RWPE2 (cell line): ENCODE measurements around the gene CBFA2T2.
"Not testable (repeated sequence)": the region's sequence is repeated elsewhere in the genome, so short reads cannot be mapped to it uniquely, and the experiment has no call there.

Source experiments
- ATAC-seq: fragments of 200-7000 bp; cut with Tn5 transposase; 3 replicates; pipeline ENCODE4 v1.9.1; 2021; ENCODE audit warnings: low read depth
- DNase-seq: peaks from one replicate; pipeline ENCODE4 v3.0.0-alpha.2; 2020; ENCODE audit warnings: low spot score
- H3K27ac ChIP-seq: fragments of 450-650 bp; 2 replicates; pipeline ENCODE4 v1.5.1; 2017; ENCODE audit warnings: mild to moderate bottlenecking; ENCODE audit not compliant: poor library complexity, severe bottlenecking
- H3K27me3 ChIP-seq: fragments of 250-450 bp; sonication (Bioruptor Pico); 2 replicates; pipeline ENCODE4 v1.5.1; 2021; ENCODE audit warnings: mild to moderate bottlenecking, moderate library complexity; ENCODE audit not compliant: insufficient read depth, poor library complexity, severe bottlenecking
- H3K36me3 ChIP-seq: fragments of 250-450 bp; sonication (Bioruptor Pico); 2 replicates; pipeline ENCODE4 v1.5.1; 2020; ENCODE audit warnings: low read depth, mild to moderate bottlenecking, moderate library complexity
- H3K4me1 ChIP-seq: fragments of 250-450 bp; sonication (Bioruptor Pico); 2 replicates; pipeline ENCODE4 v1.5.1; 2021; ENCODE audit warnings: mild to moderate bottlenecking, moderate library complexity; ENCODE audit not compliant: insufficient read depth, poor library complexity, severe bottlenecking
- H3K4me3 ChIP-seq: fragments of 250-450 bp; sonication (Bioruptor Pico); 2 replicates; pipeline ENCODE4 v1.5.1; 2021; ENCODE audit warnings: mild to moderate bottlenecking, moderate library complexity; ENCODE audit not compliant: severe bottlenecking
- H3K9me3 ChIP-seq: fragments of 250-450 bp; sonication (Bioruptor Pico); 2 replicates; pipeline ENCODE4 v1.5.1; 2021; ENCODE audit warnings: mild to moderate bottlenecking, moderate library complexity; ENCODE audit not compliant: severe bottlenecking
- TF ChIP-seq, protein P1 (sequence below): fragments of 450-650 bp; IDR thresholded peaks from one replicate; pipeline ENCODE4 v1.5.1; 2017; ENCODE audit warnings: mild to moderate bottlenecking, moderate library complexity; ENCODE audit not compliant: poor library complexity, severe bottlenecking

Gene CBFA2T2

DNA sequence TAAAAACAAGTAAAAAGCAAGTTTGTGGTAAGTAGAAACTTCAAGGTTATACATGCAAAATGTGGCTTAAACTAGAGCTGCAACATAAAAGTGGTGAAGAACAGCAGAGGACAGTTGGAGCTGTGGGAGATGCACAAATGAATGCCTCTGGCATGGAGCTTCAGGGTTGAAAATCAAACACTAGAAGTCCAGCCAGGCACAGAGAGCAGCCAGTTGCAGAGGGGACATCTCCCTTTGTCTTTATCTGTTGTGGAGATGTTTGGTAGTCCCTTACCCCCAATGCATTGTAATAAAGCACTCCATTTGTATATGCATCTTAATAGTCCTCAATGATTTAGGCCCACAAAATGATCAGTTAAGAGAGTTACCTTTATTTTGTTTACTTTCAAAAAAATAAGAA lies 99.2 kb downstream of the CBFA2T2 start:
- ATAC-seq (no peak), DNase-seq (no peak)
- no peaks in the 10 kb centered on the region for H3K27me3 ChIP-seq
- H3K4me1 ChIP-seq, result peaks cover 9% of the 10 kb centered on the region
- TF ChIP-seq, protein P1, sequence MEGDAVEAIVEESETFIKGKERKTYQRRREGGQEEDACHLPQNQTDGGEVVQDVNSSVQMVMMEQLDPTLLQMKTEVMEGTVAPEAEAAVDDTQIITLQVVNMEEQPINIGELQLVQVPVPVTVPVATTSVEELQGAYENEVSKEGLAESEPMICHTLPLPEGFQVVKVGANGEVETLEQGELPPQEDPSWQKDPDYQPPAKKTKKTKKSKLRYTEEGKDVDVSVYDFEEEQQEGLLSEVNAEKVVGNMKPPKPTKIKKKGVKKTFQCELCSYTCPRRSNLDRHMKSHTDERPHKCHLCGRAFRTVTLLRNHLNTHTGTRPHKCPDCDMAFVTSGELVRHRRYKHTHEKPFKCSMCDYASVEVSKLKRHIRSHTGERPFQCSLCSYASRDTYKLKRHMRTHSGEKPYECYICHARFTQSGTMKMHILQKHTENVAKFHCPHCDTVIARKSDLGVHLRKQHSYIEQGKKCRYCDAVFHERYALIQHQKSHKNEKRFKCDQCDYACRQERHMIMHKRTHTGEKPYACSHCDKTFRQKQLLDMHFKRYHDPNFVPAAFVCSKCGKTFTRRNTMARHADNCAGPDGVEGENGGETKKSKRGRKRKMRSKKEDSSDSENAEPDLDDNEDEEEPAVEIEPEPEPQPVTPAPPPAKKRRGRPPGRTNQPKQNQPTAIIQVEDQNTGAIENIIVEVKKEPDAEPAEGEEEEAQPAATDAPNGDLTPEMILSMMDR, result no peak
- no peaks in the 10 kb centered on the region for H3K9me3 ChIP-seq
- no peaks in the 10 kb centered on the region for H3K36me3 ChIP-seq
- H3K27ac ChIP-seq, result no peak overlapping the region
- H3K4me3 ChIP-seq, result no peak overlapping the region

DNA sequence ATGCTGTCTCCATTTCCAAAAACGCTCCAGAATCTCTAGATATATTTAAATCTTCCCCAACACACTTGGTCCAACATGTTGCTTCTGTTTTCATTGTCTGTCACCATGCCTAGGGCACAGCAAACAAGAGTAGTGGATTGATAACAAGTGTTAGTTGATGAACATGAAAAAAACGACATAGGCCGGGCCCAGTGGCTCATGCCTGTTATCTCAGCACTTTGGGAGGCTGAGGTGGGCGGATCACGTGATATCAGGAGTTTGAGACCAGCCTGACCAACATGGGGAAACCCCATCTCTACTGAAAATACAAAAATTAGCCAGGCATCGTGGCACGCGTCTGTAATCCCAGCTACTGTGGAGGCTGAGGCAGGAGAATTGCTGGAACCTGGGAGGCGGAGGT lies 102.0 kb downstream of the CBFA2T2 start:
- not testable (repeated sequence) for H3K27me3 ChIP-seq, ATAC-seq, DNase-seq, H3K4me3 ChIP-seq, H3K27ac ChIP-seq, H3K4me1 ChIP-seq, H3K9me3 ChIP-seq, H3K36me3 ChIP-seq

DNA sequence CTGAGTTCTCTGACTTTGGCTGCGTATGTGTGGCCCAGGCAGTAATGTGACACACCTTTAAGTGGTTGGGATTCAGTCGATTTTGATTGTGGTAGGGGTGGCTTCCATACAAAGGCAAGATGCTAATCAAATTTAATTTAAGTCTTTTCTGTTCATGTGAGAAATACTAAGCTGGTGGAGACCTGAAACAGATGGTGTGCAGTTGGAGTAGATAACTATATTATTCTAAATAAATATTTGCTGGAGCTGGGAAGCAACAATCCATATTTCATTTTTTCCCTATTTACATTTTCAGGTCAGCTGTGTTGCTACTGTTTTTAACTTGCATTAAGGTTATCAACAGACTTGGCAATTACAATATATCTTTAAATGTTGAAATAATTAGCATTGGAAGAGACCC lies 104.8 kb downstream of the CBFA2T2 start:
- ATAC-seq, result no peak
- Histone ChIP-seq H3K27me3 (no peaks in the 10 kb centered on the region), H3K4me3 (no peak overlapping the region), H3K4me1 (no peaks in the 10 kb centered on the region), H3K9me3 (no peaks in the 10 kb centered on the region), H3K27ac (no peak overlapping the region), H3K36me3 (no peaks in the 10 kb centered on the region)
- no peak for DNase-seq
- TF ChIP-seq, protein P1, result no peak

DNA sequence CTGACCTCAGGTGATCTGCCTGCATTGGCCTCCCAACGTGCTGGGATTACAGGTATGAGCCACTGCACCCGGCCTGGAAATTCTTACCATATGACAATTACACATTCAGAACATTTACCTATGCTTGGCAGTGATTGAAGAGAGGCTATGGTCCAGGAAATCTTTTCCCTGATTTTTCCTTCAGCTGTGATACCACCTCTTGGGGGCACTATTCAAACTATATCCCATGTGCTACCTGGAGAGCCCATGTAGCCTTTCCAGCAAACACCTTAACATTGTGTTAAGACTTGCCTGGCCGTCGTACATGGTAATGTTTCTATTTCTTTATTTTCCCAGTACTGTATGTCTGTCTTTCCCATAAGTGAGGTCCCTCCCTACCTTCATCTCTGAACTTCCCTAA lies 110.5 kb downstream of the CBFA2T2 start:
- TF ChIP-seq, protein P1, result no peak
- Histone ChIP-seq H3K9me3 (no peaks in the 10 kb centered on the region), H3K27me3 (no peaks in the 10 kb centered on the region), H3K4me1 (peaks cover 9% of the 10 kb centered on the region), H3K4me3 (no peak overlapping the region), H3K36me3 (no peaks in the 10 kb centered on the region), H3K27ac (no peak overlapping the region)
- no peak for DNase-seq
- ATAC-seq, result no peak

DNA sequence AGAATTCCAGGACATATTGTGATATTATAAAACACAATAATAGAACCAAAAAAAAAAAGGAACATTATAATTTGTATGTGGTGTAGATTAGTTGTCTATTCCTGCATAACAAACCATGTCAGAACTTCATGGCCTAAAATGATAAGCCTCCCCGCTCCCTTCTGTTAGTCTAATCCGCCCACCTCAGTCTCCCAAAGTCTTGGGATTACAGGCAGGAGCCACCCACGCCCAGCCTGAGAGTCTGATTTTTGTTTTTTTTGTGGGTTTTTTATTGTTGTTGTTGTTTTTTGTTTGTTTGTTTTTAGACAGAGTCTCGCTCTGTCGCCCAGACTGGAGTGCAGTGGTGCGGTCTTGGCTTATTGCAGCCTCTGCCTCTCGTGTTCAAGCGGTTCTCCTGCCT lies 111.1 kb downstream of the CBFA2T2 start:
- no peaks in the 10 kb centered on the region for H3K36me3 ChIP-seq
- no peak for DNase-seq
- H3K4me3 ChIP-seq, result no peak overlapping the region
- peaks cover 9% of the 10 kb centered on the region for H3K4me1 ChIP-seq
- ATAC-seq, result no peak
- H3K9me3 ChIP-seq, result no peaks in the 10 kb centered on the region
- TF ChIP-seq, protein P1, result no peak
- H3K27ac ChIP-seq, result no peak overlapping the region
- H3K27me3 ChIP-seq, result no peaks in the 10 kb centered on the region

DNA sequence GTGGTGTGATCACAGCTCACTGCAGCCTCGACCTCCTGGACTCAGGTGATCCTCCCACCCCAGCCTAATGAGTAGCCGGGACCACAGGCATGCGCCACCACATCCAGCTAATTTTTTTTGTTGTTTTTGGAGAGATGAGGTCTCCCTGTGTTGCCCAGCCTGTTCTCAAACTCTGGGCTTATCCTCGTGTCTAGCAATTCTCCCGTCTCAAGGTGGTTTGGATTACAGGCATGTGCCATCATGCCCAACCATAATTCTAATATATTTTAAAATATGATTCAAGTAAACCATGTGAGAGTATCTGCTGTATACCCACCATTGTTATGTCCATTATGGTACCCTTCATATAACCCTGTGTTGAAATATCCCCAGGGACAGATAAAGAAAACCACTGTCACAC lies 112.0 kb downstream of the CBFA2T2 start:
- Histone ChIP-seq H3K36me3 (peaks cover 2% of the 10 kb centered on the region), H3K27me3 (no peaks in the 10 kb centered on the region), H3K27ac (no peak overlapping the region), H3K4me1 (peaks cover 9% of the 10 kb centered on the region), H3K4me3 (no peak overlapping the region), H3K9me3 (no peaks in the 10 kb centered on the region)
- ATAC-seq (peak; percentile 26; the same call in 2 of the 3 replicates), DNase-seq (no peak)
- TF ChIP-seq, protein P1, result no peak
